GM19240 (cell line): ENCODE results near the gene NLGN1.
"Not testable (repeated sequence)": the region's sequence is repeated elsewhere in the genome, so short reads cannot be mapped to it uniquely, and the experiment has no call there.

ENCODE experiments used
- DNase-seq: peaks from one replicate; pipeline ENCODE4 v3.0.0; 2011; ENCODE audit warnings: low spot score; ENCODE audit not compliant: insufficient read length

The NLGN1 gene

GRCh38 chr3:173553635-173554280 lies 156.2 kb downstream of the NLGN1 start:
- DNase-seq: no peak

DNA sequence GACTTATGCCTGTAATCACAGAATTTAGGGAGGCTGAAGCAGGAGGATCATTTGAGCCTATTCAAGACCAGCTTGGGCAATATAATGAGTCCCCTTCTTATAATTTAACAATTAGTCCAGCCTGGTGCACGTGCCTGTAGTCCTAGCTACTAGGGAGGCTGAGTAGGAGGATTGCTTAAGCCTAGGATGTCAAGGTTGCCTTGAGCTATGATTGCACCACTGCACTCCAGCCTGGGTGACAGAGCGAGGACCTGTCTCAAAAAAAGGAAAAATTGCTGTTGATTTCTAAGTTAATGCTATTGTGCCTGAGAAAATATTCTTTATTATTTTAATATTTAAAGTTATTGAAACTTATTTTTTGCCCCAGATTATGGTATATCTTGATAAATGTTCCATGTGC lies 159.0 kb downstream of the NLGN1 start:
- DNase-seq: no peak

DNA sequence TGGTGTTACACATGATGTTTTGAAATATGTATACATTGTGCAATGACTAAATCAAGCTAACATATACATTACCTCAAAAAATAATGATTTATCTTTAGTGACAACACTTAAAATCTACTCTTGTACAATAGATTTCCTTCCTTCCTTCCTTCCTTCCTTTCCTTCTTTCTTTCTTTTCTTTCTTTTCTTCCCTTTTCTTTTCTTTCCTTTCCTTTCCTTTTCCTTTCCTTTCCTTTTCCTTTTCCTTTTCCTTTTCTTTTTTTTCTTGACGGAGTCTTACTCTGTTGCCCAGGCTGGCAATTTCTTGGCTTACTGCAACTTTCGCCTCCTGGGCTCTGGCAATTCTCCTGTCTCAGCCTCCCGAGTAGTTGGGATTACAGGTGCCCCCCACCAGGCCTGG lies 170.5 kb downstream of the NLGN1 start:
- DNase-seq: no peak

DNA sequence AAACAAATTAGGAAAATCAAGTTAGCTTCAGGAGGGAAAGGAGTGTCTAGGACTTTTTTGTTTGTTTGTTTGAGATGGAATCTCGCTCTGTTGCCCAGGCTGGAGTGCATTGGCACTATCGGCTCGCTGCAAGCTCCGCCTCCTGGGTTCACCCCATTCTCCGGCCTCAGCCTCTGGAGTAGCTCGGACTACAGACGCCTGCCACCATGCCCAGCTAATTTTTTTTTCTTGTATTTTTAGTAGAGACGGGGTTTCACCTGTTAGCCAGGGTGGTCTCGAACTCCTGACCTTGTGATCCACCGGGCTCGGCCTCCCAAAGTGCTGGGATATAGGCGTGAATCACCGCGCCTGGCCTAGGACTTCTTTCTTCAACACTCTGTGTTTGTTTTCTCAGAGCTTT lies 171.1 kb downstream of the NLGN1 start:
- no peak for DNase-seq

DNA sequence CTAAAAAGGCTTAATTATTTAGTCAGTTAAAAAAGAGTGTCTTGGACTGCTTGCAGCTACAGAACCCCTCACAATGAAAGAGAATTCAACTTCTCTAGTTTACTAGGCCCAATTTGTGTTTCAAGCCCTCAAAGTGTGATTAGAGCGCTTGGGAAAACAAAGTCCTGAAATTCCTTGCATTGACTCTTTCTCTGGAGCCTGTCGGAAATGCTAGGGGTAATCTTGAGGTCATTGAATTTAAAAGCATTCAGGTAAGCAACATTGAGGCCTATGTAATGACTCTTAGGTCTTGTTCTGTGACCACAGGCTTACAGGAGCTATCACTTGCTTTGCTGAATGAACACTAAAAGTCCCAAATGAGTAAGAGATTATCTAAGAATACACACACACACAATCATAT lies 186.0 kb downstream of the NLGN1 start:
- DNase-seq: no peak

GRCh38 chr3:173584093-173584837 lies 186.7 kb downstream of the NLGN1 start:
- no peak for DNase-seq

GRCh38 chr3:173584838-173585831 lies 187.6 kb downstream of the NLGN1 start:
- no peak for DNase-seq

DNA sequence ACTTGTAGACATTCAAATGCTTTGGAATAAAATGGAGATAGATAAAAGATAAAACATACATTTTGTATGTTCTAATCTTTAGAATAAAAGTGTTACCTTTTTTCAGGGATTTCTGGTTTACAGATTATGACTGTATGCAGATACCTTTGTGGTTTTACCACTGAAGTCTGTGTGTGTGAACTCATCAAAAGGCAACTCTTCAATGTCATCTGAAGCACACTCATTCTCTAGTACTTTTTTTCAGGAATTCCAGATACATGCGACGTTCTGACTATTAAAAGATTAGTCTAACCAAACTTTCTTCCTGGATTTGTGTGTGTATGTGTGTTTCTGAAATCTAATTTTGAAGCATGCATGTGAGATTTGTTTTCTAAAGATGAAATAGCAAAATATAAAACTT lies 188.6 kb downstream of the NLGN1 start:
- no peak for DNase-seq

- no peak for DNase-seq
These were observed 189.5 kb downstream of the NLGN1 start for GRCh38 chr3:173587055-173587454.

DNA sequence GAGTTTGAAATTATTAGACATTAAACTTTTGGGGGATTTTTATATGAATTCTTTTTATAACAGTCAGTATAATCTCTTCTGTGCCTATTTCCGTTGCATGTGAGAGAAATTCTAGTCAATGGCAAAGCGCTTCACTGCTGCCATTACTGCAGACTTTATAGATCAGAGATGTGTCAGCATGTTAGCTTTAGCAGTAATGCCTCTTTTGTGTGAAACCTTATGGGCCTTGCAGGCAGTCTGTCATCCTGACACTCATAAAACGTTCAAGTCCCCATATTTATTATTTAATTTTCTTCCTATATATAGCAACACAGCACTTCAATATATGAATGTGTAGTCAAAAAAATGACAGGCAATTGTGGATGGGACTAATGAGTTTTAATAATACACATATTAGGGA lies 191.0 kb downstream of the NLGN1 start:
- DNase-seq: no peak

- DNase-seq: no peak
These were observed 191.6 kb downstream of the NLGN1 start for GRCh38 chr3:173589116-173589515.

GRCh38 chr3:173591401-173591800 lies 193.9 kb downstream of the NLGN1 start:
- no peak for DNase-seq

GRCh38 chr3:173594881-173595280 lies 197.3 kb downstream of the NLGN1 start:
- not testable (repeated sequence) for DNase-seq

DNA sequence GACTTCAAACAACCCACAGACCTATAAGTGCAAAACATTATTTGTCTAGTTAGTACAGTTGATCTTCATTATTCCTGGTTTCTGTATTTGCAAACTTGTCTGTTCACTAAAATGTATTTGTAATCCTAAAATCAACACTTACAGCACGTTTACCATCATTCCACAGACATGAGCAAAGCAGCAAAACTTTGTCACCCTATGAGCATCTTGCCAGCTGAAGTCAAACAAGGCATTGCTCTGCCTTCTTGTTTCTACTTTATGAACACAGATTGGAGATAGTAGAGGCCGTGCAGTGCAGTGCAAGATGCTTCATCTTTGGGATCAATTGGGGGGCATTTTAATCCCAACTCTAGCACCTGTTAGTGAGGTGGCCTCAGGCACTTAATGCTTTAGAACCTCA lies 202.1 kb downstream of the NLGN1 start:
- no peak for DNase-seq

- no peak for DNase-seq
These were observed 217.0 kb downstream of the NLGN1 start for GRCh38 chr3:173614522-173614921.

- DNase-seq: no peak
These were observed 218.1 kb downstream of the NLGN1 start for GRCh38 chr3:173615661-173616060.

GRCh38 chr3:173617490-173617889 lies 219.9 kb downstream of the NLGN1 start:
- no peak for DNase-seq

DNA sequence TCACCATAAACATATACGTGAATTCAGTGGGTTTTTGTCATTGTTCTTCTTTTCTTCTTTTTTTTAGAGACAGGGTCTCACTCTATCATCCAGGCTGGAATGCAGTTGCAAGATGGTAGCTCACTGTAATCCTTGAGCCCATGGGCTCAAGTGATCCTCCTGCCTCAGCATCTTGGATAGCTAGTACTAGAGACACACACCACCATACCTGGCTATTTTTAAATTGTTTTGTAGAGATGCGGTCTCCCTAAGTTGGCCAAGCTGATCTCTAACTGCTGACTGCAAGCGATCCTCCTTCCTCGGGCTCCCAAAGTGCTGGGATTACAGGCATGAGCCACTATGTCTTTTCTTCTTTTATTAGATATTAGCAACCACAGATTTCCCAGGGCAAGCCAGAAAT lies 220.6 kb downstream of the NLGN1 start:
- DNase-seq: no peak

GRCh38 chr3:173618703-173619102 lies 221.2 kb downstream of the NLGN1 start:
- DNase-seq: no peak

- no peak for DNase-seq
These were observed 224.6 kb downstream of the NLGN1 start for GRCh38 chr3:173622166-173622565.

DNA sequence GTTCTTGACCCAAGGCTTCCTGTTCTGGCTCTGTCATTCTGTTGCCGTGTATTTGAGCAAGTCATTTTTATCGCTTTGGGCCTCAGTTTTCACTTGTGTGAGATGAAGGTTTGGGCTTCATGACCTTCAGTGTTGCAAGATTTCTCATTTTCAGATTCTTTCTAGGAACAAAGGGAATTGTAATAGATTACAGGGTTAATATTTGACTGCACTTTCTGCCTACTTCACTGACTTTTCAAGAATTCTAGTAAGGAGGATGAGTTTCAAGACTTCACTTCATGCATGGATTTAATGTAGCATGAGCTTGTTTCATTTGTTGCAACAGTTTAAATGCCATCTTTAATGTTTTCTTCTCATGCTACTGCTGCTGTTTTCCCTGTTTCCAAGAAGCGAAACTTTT lies 226.5 kb downstream of the NLGN1 start:
- DNase-seq: no peak

DNA sequence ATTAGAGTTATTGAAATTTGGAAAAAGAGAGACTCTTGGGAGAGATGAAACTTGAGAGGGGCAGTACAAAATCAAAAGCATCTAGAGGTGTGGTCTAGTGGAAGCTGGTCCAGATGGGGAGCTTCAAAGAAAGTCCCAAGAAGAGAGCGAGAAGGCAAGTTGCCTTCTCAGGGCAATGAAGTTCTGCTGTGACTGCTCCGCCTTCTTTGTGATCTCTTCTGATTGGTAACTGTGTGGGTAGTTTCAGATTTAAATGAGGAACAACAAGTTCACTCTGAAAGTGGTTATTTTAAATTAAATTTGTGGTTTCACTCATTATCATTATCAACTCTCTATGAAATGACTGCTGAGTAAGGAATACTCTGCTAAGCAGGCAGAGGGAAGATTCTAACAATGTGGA lies 233.3 kb downstream of the NLGN1 start:
- no peak for DNase-seq
